Progenitor cell of endocrine pancreas (in vitro differentiated cells): Measurements from ENCODE around the gene A4GALT. TPM values are rescaled to one million over a fixed set of nuclear protein-coding genes. Genes with fewer than 3 reads are reported as not detected.
"Not testable (repeated sequence)": the region's sequence is repeated elsewhere in the genome, so short reads cannot be mapped to it uniquely, and the experiment has no call there.

ENCODE experiments used
- DNase-seq: peaks from one replicate; pipeline ENCODE4 v3.0.0; 2021; ENCODE audit warnings: low spot score; ENCODE audit not compliant: unreplicated experiment
- H3K27ac Mint-ChIP-seq: 2 replicates; pipeline ENCODE4 v1.8.0; 2021; ENCODE audit warnings: mild to moderate bottlenecking, moderate library complexity, mixed read lengths
- H3K27me3 Mint-ChIP-seq: 2 replicates; pipeline ENCODE4 v1.8.0; 2021; ENCODE audit warnings: mixed read lengths
- H3K36me3 Mint-ChIP-seq: 2 replicates; pipeline ENCODE4 v1.8.0; 2022; ENCODE audit warnings: mixed read lengths; ENCODE audit not compliant: insufficient read depth
- H3K4me1 Mint-ChIP-seq: 2 replicates; pipeline ENCODE4 v1.8.0; 2021; ENCODE audit warnings: low read depth, mixed read lengths
- H3K4me3 Mint-ChIP-seq: 2 replicates; pipeline ENCODE4 v1.8.0; 2021; ENCODE audit warnings: low read depth, mild to moderate bottlenecking, moderate library complexity, mixed read lengths
- H3K9me3 Mint-ChIP-seq: 2 replicates; pipeline ENCODE4 v1.8.0; 2021; ENCODE audit warnings: low read depth, mixed read lengths
- CTCF ChIP-seq: fragments of 200-600 bp; sonication (generic); IDR thresholded peaks from one replicate; pipeline ENCODE4 v1.5.0; 2021; ENCODE audit warnings: antibody characterized with exemption, mild to moderate bottlenecking; ENCODE audit not compliant: unreplicated experiment
- total RNA-seq: library from RNA; stranded (reverse); gene quantifications from 2 replicates; pipeline ENCODE4 v1.2.1, GENCODE V29; 2021

Gene A4GALT
- total RNA-seq, 1 donor from 2014 or later: 1.1 TPM

DNA sequence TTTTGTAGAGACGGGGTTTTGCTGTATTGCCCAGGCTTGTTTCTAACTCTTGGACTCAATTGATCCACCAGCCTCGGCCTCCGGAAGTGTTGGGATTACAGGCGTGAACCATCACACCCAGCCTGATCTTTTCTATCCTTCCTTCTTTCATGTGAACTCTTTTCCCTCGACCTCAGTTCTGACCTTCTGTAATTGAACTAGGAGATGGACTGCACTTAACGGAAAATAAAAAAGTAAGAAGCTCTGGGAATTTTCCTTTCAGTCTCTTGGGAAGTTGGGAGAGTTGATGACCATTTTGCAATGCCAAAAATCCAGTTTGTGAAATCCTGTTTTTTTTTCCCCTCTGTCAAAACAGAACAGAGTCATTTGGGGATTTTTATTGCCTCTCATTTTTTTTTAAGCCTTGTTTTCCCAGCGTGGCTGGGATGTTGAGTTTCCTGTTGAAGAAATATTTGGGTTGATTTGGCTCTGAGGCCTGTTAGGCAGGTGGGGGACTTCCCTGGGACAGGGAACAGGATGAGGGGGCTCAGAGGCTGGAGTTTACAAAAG lies 44.5 kb downstream of the A4GALT start:
- H3K4me3 Mint-ChIP-seq: no peak overlapping the region
- H3K27me3 Mint-ChIP-seq: peaks cover 8% of the 10 kb centered on the region
- no peaks in the 10 kb centered on the region for H3K36me3 Mint-ChIP-seq

GRCh38 chr22:42673898-42674401 lies 46.7 kb downstream of the A4GALT start:
- peaks cover 8% of the 10 kb centered on the region for H3K27me3 Mint-ChIP-seq
- TF ChIP-seq CTCF: no peak
- no peaks in the 10 kb centered on the region for H3K36me3 Mint-ChIP-seq
- H3K9me3 Mint-ChIP-seq: peaks cover 6% of the 10 kb centered on the region
- H3K4me3 Mint-ChIP-seq: no peak overlapping the region
- no peak overlapping the region for H3K27ac Mint-ChIP-seq
- no peaks in the 10 kb centered on the region for H3K4me1 Mint-ChIP-seq
- DNase-seq: no peak

More for the DNA sequence above, 44.5 kb downstream of the A4GALT start:
- Mint-ChIP-seq H3K9me3 (peaks cover 6% of the 10 kb centered on the region), H3K27ac (peak overlapping the region; percentile 15), H3K4me1 (no peaks in the 10 kb centered on the region)
- no peak for DNase-seq
- no peak for TF ChIP-seq CTCF

- not testable (repeated sequence) for H3K27me3 Mint-ChIP-seq, H3K36me3 Mint-ChIP-seq, DNase-seq, H3K27ac Mint-ChIP-seq, H3K4me3 Mint-ChIP-seq, H3K9me3 Mint-ChIP-seq, H3K4me1 Mint-ChIP-seq
Observed at GRCh38 chr22:42673071-42673470, 47.6 kb downstream of the A4GALT start.

GRCh38 chr22:42670921-42671709 lies 49.6 kb downstream of the A4GALT start:
- peaks cover 2% of the 10 kb centered on the region for H3K27me3 Mint-ChIP-seq
- H3K27ac Mint-ChIP-seq: no peak overlapping the region
- no peak for TF ChIP-seq CTCF
- H3K36me3 Mint-ChIP-seq: no peaks in the 10 kb centered on the region
- no peaks in the 10 kb centered on the region for H3K9me3 Mint-ChIP-seq
- H3K4me1 Mint-ChIP-seq: no peaks in the 10 kb centered on the region
- no peak overlapping the region for H3K4me3 Mint-ChIP-seq
- DNase-seq: no peak

GRCh38 chr22:42670046-42670445 lies 50.6 kb downstream of the A4GALT start:
- no peak overlapping the region for H3K4me3 Mint-ChIP-seq

DNA sequence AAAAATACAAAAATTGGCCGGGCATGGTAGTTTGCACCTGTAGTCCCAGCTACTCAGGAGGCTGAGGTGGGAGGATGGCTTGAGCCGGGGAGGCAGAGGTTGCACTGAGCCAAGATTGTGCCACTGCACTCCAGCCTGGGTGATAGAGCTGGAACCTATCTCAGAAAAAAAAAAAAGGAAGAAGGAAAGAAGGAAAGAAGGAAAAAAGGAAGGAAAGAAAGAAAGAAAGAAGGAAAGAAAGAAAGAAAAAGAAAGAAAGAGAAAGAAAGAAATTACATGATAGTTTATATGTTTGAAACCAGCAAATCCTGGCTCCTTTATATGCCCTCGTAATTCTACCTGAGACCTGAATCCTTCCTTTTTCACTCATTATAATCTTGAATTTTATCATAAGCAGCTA lies 54.3 kb downstream of the A4GALT start:
- H3K27ac Mint-ChIP-seq, H3K9me3 Mint-ChIP-seq, H3K36me3 Mint-ChIP-seq, H3K4me1 Mint-ChIP-seq, DNase-seq, H3K4me3 Mint-ChIP-seq: not testable (repeated sequence)
- H3K27me3 Mint-ChIP-seq: peaks cover 18% of the 10 kb centered on the region

More at GRCh38 chr22:42670046-42670445, 50.6 kb downstream of the A4GALT start:
- DNase-seq: no peak
- no peaks in the 10 kb centered on the region for H3K9me3 Mint-ChIP-seq
- no peak for TF ChIP-seq CTCF
- H3K27ac Mint-ChIP-seq: no peak overlapping the region
- peaks cover 9% of the 10 kb centered on the region for H3K27me3 Mint-ChIP-seq
- H3K4me1 Mint-ChIP-seq: no peaks in the 10 kb centered on the region
- H3K36me3 Mint-ChIP-seq: no peaks in the 10 kb centered on the region
